A172 (cell line): ENCODE results near the gene CYP4F2. TPM values are rescaled to one million over a fixed set of nuclear protein-coding genes. Genes with fewer than 3 reads are reported as not detected.
"Not testable (repeated sequence)": the region's sequence is repeated elsewhere in the genome, so short reads cannot be mapped to it uniquely, and the experiment has no call there.

ENCODE experiments used
- DNase-seq: peaks from one replicate; pipeline ENCODE4 v3.0.0-alpha.2; 2015; ENCODE audit warnings: low spot score
- total RNA-seq: library from RNA; depleted of rRNA; stranded (reverse); fragments of >200 nt; shearing (Covaris generic); gene quantifications from 2 replicates; pipeline ENCODE4 v1.2.3, GENCODE V29; 2014

CYP4F2 gene
- total RNA-seq, 1 experiment from 2014 or later, result 2.2 TPM

DNA sequence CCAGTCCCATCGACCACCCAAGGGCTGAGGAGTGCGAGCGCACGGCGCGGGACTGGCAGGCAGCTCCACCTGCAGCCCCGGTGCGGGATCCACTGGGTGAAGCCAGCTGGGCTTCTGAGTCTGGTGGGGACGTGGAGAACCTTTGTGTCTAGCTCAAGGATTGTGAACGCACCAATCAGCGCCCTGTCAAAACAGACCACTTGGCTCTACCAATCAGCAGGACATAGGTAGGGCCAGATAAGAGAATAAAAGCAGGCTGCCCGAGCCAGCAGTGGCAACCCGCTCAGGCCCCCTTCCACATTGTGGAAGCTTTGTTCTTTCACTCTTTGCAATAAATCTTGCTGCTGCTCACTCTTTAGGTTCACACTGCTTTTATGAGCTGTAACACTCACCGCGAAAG is 2.2 kb upstream of the CYP4F2 start:
- DNase-seq, result not testable (repeated sequence)

- DNase-seq, result not testable (repeated sequence)
Observed at GRCh38 chr19:15899561-15899960, 1.7 kb upstream of the CYP4F2 start.

- no peak for DNase-seq
Observed at GRCh38 chr19:15897026-15897737, 692 bp downstream of the CYP4F2 start.

- DNase-seq, result no peak
Observed at GRCh38 chr19:15895876-15896430, 1.9 kb downstream of the CYP4F2 start.

DNA sequence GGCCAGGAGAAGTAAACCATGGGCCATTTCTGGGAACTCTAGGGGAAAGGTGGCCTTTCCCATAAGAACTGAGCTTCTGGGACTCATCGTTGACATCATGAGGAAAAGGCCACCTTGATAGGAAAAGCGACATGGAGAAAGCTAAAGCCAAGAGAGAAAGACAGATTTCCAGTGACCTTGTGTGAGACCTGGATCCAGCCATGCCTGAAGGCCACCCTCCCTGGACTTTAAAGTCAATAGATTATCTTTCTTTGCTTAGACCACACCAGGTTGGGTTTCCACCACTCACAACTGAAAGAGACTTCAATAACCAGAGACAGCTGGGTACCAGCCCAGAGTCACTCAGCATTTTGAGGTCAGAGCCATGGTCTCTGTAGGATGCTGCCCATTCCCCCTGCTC is 3.5 kb downstream of the CYP4F2 start:
- DNase-seq, result no peak

DNA sequence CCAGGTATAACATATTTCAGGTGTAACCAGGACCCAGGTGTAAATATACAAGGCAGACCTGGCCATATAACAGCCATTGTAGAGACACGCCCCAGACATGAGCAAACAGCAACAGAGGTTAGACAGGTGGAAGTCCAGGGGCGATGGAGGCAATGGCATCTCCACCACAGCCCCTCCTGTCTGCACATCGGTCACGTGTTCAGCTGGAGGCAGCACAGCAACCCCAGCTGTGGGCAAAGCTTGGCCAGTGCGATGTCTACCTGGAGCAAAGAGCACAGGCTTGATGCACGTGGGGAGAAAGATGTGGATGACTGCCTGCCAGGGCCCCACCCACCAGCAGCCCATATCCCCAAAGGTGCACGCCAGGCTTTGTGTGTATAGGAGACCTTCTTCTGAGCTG is 4.4 kb downstream of the CYP4F2 start:
- DNase-seq, result no peak

GRCh38 chr19:15892012-15892411 is 5.9 kb downstream of the CYP4F2 start:
- no peak for DNase-seq

DNA sequence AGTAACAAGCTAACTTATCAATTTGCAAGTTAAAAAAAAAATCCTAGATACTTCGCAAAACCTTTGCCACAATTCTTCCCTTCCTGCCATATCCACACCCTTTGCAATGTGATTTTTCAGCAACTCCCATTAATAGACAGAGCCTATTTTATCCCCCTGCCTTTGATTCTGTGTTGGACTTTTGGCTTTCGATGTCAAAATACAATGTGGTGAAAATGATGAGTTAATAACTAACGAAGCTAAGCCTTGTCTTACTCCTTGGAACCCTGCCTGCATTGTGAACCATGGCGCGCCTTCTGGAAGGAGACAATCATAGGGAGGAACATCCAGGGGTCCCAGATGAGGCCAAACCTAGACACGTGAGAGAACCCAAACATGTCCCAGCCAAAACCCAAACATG is 6.4 kb downstream of the CYP4F2 start:
- no peak for DNase-seq

GRCh38 chr19:15889339-15889738 is 8.5 kb downstream of the CYP4F2 start:
- DNase-seq, result not testable (repeated sequence)

- no peak for DNase-seq
Observed at GRCh38 chr19:15885919-15886318, 12.0 kb downstream of the CYP4F2 start.

GRCh38 chr19:15885167-15885566 is 12.7 kb downstream of the CYP4F2 start:
- no peak for DNase-seq

- not testable (repeated sequence) for DNase-seq
Observed at GRCh38 chr19:15883329-15883728, 14.5 kb downstream of the CYP4F2 start.

DNA sequence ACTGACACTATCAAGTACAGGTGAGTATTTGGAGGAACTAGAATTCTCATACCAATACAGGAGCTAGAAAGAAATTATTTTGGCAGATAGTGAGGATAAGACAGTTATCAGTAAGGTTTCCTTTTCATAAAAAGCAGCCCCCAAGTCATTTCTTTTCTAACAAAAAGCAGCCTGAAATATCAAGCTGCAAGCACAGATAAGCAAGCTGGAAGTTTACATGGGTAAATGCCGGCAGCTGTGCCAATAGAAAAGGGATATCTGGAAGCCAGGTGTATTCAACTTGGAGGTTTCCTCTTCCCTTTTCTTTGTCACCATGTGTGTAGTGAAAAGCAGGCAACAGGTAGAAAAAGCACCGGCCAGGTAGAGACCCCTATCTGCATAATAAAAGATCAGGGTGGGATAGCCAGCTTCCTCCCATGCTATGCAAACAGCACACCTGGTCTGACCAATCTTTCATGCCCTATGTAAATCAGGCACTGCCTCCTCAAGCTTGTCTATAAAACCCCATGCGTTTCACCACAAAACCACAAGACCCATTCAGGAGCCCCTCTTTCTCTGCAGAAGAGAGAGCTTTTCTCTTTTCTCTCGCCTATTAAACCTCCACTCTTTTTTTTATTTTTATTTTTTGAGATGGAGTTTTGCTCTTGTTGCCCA is 22.9 kb downstream of the CYP4F2 start:
- no peak for DNase-seq

DNA sequence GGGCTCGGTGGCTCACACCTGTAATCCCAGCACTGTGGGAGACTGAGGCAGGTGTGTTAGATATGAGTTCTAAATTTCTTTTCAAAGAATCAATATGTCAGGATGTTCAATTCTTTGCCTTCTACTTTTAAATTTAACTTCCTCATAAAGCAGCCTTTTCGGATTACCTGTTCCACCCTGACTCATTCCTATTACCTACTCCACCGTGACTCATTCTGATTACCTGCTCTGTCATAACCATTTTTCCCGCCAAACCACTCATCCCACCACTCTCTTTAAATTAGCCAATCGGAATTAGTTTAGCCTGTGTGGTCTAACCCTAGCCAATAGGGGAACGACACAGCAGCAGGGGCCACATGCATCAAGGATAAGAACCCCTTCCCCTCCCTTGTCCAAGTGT is 24.1 kb downstream of the CYP4F2 start:
- DNase-seq, result not testable (repeated sequence)

DNA sequence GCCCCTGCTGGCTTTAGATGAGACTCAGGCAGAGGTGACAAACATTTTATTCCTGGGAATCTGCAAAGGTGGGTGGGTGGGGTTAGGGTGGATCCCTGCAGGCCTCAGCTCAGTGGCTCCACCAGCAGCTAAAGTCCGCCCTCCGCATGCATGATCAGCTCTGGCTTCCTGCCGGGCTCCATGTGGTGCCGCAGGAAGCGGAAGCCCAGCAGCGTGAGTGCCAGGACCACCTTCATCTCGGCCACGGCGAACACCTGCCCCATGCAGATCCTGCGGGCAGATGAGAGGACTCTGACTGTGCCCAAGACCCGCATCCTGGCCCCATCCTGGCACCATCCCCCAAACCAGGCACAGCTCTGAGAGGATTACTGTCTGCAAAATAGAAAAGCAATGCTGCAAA is 26.3 kb downstream of the CYP4F2 start:
- no peak for DNase-seq

GRCh38 chr19:15869873-15870272 is 28.0 kb downstream of the CYP4F2 start:
- DNase-seq, result no peak

DNA sequence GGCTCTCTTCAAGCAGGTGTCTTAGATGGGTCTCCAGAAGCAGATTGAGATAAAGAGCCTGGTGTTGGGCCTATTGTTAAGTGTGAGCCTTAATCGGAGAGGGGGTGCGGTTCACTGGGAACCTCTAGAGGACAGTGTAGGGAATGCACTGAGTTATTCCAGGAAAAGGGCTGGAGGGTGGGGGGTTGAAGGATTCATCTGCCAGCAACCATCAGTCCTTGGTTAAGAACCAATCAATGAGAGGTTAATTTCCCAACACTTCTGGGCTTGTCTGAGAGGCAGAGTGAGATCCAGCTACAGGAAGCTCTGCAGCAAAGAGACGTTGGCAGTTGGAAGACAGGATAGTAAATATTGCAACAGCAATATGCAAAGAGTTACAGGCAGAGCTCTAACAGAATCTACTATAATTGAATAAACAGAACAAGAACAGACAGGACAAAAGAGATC is 28.7 kb downstream of the CYP4F2 start:
- DNase-seq, result peak; percentile 69

GRCh38 chr19:15866636-15867035 is 31.2 kb downstream of the CYP4F2 start:
- DNase-seq, result no peak

DNA sequence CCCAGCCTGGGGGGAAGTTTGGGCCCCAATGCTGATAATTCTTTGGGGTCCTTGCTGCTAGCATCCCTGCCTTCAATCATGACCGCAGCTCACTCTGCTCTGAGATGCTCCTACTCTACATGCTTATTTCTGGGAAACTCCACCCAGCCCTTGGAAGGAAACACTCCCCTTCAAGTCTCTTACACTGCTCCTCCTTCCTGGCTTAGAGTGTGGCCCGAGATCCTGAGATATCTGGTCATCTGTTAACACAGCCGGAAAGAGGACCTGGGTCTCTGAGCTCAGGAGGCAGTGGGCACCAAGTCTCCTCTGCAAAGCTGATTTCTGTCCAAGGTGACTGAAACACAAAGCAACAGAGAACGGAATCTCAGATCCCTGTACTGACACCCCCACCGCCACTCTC is 33.0 kb downstream of the CYP4F2 start:
- no peak for DNase-seq

GRCh38 chr19:15863272-15863671 is 34.6 kb downstream of the CYP4F2 start:
- peak; percentile 34 for DNase-seq

GRCh38 chr19:15862444-15862843 is 35.4 kb downstream of the CYP4F2 start:
- no peak for DNase-seq

DNA sequence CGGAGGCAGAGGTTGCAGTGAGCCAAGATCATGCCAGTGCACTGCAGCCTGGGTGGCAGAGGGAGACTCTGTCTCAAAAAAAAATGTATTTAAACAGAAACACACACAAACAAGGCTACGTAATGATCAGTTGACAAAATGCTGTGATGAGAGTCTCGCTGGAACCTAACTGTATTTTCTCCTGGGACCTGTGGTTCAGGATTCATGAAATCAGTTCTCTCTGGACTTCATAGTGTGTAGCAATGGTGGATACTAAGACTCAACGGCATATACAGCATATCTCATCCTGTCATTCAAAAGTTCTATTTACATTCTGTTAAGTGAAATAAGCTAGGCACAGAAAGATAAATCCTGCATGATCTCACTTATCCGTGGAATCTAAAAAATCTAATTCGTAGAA is 37.4 kb downstream of the CYP4F2 start:
- no peak for DNase-seq

DNA sequence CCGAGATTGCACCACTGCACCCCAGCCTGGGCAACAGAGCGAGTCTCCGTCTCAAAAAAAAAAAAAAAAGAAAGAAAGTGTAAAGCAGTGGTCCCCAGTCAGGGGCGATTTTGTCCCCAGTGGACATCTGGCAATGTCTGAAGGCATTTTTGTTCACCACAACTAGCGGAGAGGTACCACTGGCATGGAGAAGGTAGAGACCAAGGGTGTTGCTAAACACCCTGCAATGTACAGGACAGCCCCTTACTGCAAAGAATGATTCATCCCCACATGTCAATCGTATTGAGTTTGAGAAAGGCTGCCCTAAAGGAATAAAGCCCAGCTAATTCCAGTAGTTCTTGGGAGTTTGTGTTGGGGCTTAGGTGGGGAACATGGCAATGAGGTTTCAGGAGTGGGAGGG is 38.7 kb downstream of the CYP4F2 start:
- DNase-seq, result no peak
